UCSD-AML1 (cell line): ENCODE measurements around the gene HMG20B.
A peak's percentile ranks its signal among the peaks of the same experiment; 100 is the strongest.

Experiments used
- DNase-seq: peaks from one replicate; lab custom pipeline; 2025; ENCODE audit not compliant: unreplicated experiment; lab: John Stamatoyannopoulos, UW

The HMG20B gene

DNA sequence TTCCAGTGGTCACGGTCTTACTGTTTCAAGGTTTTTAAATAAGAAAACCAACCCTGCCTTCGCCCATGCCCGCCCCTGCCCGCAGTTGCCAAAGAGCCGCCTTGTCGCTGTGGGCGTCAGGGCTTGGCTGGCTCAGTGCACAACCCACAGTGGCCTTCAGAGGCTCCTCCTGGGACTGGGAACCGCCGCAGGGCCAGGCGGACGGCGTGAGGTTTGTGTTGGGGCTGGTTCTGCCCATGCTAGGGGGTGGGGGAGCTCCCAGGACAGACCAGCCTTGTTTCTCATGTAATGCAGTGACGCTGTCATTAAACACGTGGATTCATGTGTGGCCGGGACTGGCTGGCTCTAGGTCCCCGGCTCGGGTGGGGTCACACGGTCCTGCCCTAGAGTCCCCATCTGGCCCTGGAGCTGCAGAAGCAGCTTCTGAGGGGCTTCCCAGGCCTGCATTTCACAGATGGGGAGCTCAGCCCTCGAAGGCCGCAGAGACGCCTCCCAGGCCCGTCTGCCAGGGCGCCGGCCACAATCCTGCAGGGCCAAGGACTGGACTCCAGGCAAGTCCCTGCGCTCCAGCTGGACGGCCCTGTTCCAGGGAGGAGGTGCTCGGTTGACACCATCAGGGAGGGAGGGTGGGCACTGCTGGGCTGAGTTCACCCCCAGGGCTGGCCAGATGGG lies 36.2 kb upstream of the HMG20B start:
- no peak for DNase-seq

DNA sequence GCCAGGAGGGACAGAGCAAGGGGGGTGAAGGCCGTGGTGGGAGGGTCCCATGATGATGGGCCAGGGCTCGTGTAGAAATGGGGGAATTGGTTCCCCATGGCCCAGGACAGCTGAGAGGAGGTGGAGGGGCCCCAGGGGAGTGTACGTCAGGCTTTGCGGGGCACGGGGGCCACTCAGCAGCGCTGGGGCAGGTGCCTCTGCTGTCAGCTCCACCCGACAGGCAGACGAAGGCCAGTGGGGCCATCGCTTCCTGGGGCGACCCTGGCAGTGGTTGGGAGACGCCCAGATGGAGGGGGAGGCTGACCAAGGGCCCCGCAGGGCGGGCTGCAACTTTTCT lies 35.7 kb upstream of the HMG20B start:
- DNase-seq = no peak

DNA sequence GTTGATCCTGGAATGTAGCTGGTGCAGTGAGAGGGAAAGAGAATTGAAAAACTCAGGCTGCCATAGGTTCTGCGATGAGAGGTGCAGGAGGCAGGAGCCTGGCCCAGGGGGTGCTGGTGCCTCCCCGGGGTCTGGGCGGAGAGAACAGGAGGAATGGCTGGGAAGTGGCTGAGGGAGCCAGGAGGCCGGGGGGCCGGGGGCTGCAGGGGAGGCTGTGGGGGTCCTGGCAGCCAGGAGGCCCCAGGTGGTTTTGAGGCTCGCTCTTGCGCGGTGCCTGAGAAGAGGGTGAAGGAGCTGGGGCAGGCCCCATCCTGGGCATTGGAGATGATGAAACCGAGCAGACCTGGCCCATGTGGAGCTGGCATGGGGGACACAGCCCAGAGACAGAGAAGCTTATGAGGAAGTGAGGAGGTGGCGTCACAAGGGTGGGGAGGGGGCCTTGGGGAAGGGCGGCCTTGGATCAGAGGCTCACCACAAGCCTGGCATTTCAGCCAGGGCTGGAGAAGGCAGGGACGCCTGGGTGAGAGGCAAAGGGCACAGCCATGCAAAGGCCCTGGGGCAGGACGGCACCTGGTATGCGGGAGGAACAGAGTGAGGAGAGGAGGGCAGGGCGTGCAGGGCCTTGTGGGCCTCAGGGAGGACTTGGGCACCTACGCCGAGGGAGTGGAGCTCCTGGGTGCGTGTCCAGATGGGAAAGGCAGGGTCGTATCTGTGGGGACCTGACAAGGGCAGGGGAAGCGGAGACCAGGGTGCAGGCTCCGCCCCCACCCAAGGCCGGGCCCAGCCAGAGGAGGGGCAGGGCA lies 35.1 kb upstream of the HMG20B start:
- DNase-seq = no peak

DNA sequence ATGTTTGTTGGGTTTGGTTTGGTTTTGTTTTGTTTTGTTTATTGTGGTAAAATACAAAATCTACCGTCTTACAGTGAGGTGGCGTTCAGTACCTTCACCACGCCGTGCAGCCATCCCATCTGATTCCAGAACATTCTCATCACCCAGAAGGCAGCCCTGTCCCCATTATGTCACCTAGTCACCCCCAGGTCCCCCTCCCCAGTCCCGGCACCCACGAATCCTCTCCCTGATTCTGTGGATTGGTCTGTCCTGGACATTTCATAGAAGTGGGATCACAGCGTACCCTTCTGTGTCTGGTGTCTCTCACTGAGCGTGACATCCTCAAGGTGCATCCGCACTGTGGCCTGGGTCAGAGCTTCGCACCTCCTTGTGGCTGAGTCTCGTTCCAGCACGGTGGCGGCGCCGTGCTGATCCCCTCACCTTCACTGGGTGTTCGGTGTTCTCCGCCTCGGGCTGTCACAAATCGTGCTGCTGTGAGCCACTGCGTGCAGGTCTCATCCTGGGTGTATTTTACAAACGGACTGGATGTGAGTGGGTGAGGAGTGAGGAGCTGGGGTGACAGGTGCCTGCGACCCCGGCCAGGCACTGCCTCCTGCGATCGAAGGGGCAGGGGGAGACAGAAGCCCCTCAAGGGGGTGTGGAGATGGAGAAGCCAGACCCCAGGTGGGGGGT lies 34.4 kb upstream of the HMG20B start:
- no peak for DNase-seq

DNA sequence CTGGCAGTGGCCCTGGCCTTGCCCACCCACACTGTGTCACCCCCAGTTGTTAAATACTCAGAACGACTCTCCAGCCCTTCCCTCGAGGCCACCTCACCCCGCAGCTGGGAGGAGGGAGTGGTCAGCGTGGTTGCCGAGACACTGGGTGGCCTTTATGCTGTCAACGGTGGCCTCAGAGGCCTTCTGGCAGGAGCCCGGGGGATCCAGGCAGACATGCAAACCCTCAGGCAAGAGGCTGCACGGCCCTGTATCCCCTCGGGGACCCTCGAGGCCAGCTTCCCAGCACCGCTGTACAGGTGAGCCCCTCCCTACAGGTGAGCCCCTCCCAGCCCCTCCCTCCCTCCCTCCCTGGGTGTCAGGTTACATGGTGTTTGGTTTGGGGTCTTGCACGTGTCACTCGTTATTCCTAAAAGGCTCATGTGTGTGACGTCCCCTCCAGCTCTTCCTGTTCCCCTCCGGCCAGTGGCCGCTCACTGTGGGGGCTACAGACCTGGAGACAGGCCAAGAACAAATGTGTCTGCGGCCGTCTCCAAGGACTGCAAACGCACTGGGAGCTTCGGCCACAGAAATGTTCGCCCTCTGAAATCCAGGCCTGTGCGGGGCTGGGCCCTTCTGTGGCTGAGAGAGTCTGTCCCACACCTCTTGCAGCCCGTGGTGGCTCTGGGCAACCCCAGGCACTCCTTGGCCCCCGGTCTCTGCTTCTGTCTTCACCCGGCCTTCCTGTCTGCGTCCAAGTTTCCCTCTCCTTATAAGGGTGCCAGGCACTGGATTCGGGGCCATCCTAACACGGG lies 33.6 kb upstream of the HMG20B start, which contains the start of gene TEKTIP1:
Gene TEKTIP1 (plus strand): TSS at position 210 of the 791 bp plus-strand sequence. CDS start 4 bp downstream, at position 214.
- DNase-seq = no peak

DNA sequence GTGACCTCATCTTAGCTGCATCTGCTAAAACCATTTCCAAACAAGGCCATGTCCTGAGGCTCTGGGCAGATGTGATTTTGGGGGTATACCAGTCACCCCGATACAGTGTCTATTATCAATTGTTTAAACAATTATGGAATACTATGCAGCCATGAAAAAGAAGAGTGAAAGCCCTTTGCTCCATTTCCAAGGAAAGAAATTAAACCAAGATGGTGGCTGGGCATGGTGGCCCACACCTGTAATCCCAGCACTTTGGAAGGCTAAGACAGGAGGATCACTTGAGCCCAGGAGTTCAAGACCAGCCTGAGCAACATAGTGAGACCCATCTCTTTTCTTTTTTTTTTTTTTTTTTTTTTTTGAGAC lies 33.0 kb upstream of the HMG20B start:
- DNase-seq = no peak

DNA sequence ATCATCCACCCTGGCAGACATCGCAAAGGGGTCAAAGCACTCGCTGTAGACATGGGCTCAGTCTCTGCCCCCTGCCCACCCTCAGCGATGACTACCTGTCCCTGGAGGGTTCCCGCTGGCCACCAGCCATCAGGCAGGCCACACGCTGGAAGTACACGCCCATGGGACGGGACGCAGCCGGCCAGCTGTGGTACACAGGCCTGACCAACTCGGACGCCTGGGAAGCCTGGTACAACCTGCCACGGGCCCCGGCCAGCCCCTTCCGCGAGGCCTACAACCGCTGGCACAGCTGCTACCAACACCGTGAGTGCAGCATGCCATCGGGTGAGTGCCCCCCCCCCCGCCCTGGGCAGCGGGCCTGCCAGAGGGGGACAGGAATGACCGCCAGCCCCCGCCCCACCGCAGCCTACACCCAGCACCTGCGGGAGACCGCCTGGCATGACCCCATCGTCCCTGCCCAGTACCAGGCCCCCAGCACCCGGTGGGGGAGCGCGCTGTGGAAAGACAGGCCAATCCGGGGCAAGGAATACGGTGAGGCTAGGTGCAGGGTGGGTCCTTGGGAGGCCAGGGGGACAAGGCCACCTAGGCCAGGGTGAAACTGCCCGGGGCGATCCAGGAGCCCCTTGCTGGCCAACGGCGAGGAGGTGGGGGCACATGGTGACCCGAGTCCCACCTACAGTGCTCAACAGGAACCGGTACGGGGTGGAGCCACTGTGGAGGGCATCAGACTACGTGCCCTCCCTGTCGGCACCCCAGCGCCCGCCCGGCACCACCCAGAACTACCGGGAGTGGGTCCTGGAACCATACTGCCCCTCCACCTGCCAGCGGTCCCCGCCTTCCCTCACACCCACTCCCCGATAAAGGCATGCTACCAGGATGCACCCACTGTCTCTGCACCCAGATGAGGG lies 29.3 kb upstream of the HMG20B start:
- DNase-seq = no peak

DNA sequence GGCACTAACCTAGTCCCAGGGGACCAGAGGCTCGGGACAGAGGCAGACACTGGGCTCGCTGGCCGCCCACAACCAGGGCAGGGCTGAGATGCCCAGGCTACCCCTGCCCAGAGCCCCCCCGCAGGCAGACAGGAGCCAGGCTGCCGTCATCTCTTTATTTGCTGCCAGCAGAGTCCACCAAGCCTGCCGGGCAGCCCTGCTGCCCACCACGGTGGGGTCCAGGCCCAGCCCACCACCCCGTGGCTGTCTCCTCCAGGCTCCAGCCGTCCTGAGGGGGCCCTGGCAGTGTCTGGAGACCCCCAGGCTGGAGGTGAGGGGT lies 28.7 kb upstream of the HMG20B start:
- DNase-seq = no peak

DNA sequence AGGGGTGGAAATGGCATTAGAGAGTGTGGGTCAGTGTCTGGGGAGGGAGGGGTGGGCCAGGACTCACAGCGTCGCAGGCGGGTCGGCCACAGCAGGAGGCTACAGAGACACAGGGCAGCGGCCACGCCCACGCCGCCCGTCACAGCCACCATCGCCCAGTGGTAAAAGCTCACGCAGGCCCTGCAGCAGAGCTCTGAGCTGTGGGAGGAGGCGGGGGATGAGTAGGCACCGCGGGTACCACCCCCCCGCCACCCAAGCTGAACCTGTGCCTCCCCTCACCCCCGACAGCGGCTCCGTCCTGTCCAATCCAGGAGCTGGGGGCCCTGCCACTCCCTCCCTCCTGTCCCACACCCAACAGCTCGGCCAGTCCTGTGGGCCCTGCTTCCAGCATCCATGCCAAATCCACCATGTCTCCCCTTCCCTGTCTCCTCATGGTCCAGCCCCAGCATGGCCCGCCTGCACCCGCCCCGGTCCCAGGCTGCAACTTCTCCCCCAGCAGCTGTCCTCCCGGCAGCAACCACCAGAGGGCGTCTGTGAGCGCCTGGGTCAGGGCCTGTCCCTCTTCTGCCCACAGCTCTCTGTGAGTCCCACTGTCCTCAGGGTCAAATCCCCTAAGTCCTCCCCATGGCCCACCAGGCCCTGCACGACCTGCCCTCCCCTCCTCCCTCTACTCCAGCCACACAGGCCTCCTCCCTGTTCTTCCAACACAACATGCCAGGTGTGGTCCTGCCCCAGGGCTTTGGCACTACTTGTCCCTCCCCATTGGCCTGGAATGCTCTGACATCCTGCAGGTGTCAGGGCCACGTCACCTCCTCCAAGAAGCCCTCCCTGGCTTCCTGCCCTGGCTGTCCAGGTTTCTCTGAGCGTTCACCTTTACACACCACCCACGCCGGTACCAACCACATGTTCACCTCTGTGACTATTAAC lies 27.7 kb upstream of the HMG20B start:
- peak; percentile 78 for DNase-seq

DNA sequence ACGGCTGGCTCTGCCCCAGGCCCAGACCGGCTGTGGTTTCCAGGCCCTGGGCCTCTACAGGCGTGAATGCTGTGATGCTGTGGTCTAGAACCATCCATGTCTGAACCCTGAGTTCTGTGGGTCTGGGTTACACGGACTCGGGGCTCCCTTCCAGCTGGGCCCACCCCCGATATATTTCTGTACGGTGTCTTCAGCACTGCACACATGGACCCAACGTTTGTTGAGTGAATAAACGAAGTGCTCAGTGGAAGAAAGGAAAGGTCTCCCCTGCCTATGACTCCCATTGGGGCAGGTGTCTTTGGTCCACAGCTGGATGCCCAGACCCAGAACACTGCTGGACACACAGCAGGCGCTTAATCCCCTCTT lies 27.1 kb upstream of the HMG20B start:
- no peak for DNase-seq

DNA sequence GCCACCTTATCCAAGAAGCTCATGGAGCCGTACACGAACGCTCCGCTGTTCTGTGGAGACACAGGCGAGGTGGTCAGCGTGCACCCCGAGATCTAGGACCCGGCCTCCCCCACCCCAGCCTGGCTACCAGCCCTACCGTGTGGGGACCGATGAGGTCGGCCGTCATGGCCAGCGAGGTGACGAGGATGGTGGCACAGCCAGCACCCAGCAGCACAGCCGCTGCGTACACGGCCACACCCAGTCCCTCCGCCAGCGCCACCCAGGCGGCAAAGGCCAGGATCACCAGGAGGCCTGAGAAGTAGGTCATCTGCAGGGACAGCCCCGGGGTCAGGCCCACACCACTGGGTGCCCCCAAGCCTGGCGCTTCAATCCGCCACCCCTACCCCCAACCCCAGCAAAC lies 26.6 kb upstream of the HMG20B start:
- DNase-seq = no peak

DNA sequence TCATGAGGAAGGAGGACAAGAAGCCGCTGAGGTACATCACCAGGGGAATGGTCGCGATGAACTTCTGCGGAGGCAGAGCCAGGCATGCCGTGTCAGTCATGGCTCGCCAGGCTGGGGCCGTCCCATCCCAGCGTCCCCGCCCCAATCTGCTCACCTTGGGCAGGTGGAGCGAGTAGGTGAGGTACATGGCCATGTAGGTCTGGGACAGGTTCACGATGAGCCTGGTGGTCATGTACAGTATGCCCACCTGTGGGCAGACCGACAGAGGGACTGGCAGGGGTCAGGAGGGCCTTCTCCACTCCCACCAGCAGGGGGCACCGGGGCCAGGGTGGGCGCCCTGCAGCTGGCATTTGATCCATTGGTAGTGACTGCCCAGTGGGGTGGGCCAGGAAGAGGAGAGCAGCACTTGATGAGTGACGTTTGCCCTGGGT lies 25.4 kb upstream of the HMG20B start:
- peak; percentile 27 for DNase-seq

DNA sequence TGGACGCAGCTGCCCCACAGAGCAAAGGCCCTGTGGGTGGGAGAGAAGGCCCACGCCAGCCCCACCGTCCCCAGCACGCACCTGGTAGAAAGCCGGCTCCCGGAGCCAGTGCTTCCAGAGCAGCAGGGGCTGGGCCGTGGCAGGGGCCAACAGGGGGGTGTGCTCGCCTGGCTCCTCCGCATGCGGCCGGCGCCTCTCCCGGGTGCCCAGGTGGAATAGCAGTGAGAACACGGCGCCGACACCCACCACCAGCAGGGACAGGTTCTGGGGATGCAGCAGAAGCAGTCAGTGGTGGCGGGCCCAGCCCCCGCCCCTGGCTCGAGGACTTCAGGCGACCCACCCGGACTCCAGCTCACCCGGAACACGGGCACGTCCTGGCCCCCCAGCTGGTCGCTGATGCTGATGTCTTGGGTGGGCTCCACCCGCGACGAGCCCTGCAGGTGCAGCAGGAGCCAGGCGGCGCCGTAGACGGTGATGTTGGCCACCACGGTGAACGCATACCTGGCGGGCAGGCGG lies 24.9 kb upstream of the HMG20B start:
- no peak for DNase-seq

DNA sequence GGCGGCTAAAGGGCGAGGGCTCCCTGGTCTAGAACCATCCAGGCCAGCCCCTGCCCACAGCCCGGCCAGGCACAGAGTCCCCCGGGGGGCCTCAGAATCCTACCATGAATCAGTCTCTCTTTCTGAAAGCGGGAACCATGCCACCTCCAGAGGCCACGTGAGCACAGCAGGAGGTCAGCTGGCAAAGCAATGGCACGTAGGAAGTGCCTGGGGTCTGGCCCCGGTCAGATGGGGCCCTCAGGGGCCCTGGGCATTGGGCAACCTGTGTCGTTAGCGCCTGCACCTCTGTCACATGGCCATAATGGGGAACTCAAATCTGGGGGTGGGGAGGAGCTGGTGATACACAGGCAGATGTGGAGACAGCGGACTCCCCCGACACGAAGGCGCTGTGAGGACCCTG lies 24.1 kb upstream of the HMG20B start:
- no peak for DNase-seq

DNA sequence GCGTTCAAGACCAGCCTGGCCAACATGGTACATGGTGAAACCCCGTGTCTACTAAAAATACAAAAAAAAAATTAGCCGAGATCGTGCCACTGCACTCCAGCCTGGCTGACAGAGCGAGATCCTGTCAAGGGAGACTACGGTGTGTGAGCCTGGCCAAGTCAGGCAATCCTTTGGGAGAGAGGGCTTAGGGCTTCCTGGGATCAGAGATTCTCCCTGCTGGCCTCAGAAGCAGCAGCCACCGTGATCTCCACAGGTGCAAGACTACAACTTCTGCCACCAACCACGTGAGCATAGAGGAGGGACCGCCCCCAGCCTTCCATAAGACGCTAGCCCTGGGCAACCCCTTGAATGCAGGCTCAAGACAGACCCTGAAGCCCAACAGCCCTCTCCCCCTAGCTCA lies 22.9 kb upstream of the HMG20B start:
- DNase-seq = no peak

DNA sequence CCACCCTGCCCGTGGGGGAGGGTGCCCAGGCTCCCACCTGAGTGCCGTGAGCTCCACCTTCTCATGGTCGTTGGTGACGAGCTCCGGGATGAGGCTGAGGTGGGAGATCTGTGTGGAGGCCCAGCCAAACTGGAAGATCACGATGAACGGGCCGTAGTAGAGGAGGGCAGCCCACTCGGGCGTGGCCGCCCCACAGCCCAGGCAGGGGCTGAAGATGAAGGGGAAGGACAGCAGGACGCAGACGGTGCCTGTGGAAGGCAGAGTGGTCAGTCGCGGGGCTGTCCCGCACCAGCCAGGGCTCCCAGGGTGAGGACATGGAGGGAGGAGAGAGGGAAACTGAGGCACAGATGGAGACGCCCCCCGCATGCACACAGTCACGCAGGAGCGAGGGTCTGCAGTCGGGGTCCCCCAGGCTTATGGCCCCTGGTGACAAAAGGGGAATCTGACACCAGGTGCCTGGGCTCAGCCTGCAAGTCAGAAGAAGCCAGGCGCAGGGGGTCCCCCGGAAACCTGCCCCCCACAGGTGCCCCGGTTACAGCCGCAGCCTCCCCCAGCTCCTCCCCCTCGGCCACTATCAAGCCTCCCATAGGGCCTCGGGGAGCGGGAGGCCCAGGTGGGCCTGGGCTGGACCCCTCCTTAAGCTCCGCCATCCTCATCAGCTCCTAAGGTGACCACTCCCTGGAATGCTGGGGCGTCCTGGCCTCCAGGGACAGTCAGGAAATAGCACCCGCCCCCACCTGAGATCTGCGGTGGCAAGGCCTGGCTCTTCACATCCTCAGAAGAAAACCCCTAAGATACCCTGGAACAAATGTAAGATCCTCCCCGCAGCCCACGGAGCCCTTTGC lies 21.6 kb upstream of the HMG20B start:
- no peak for DNase-seq

DNA sequence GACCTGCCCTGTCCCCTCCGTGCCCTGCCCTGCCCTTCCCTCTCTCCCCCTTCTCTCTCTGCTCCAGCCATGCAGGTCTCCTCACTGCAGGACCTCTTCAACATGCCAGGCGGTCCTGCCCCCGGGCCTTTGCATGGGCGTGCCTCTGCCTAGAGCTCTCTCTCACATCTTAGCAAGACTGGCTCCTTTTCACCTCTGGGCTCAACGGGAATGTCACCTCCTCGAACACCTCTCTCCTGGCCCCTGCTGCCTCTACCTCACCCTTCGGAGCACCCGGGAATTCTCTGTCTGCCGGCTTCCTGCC lies 21.0 kb upstream of the HMG20B start:
- DNase-seq = no peak

DNA sequence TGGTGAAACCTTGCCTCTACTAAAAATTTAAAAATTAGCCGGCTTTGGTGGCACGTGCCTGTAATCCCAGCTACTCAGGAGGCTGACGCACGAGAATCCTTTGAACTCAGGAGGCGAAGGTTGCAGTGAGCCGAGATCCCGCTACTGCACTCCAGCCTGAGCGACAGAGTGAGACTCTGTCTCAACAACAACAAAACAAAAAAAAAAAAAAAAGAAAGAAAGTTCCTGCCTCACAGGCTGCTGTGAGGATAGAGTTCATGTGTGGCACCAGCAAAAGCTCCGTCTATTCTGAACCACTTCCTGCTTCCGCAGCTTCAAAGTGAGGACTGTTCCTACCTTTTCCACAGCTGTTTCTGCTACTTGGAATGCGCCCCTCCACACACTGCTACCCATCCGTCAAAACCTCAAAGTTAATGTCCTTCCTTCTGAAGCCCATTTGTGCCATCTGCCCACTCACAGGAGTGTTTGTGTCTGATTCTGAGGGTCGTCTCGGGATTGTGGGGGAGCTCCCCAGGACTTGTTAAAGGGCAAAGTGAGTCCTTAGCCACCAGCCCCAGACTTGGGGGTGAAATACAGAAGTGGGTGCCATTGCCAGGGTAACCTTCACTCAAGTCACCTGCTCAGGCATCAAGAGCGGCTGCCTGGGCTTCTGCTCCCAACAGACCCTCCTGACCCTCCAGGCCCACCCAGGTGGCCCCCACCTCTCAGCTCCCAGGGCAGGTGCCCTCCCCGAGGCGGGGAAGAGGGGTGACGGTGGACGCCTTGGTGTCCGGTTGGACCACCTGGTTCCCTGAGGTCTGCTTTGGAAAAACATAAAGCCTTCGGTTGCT lies 18.3 kb upstream of the HMG20B start:
- peak; percentile 39 for DNase-seq
